Measurements from ENCODE around the gene DDI2.

Gene DDI2

GRCh38 chr1:15605398-15606383, 11.6 kb upstream of the DDI2 start:
- no peak for DNase-seq (ENCODE audit: low spot score)

- no peak for DNase-seq (ENCODE audit: low spot score)
Observed at GRCh38 chr1:15609631-15610030, 7.6 kb upstream of the DDI2 start.

GRCh38 chr1:15610167-15610566, 7.1 kb upstream of the DDI2 start:
- no peak for DNase-seq (ENCODE audit: low spot score)

- peak; percentile 32 for DNase-seq (ENCODE audit: low spot score)
Observed at GRCh38 chr1:15616373-15617172, 685 bp upstream of the DDI2 start.

GRCh38 chr1:15618077-15618654, 908 bp downstream of the DDI2 start:
- no peak for DNase-seq (ENCODE audit: low spot score)

GRCh38 chr1:15618655-15619525, 1.6 kb downstream of the DDI2 start:
- DNase-seq (ENCODE audit: low spot score), result no peak

GRCh38 chr1:15620155-15620545, 2.9 kb downstream of the DDI2 start:
- no peak for DNase-seq (ENCODE audit: low spot score)

GRCh38 chr1:15620902-15621682, 3.8 kb downstream of the DDI2 start:
- DNase-seq (ENCODE audit: low spot score), result no peak

GRCh38 chr1:15621975-15622374, 4.7 kb downstream of the DDI2 start:
- DNase-seq (ENCODE audit: low spot score), result no peak

- DNase-seq (ENCODE audit: low spot score), result no peak
Observed at GRCh38 chr1:15622712-15623373, 5.6 kb downstream of the DDI2 start.

- DNase-seq (ENCODE audit: low spot score), result no peak
Observed at GRCh38 chr1:15623435-15623834, 6.2 kb downstream of the DDI2 start.

GRCh38 chr1:15624133-15624714, 7.0 kb downstream of the DDI2 start:
- no peak for DNase-seq (ENCODE audit: low spot score)

- DNase-seq (ENCODE audit: low spot score), result no peak
Observed at GRCh38 chr1:15625056-15625917, 8.0 kb downstream of the DDI2 start.

GRCh38 chr1:15626269-15626950, 9.2 kb downstream of the DDI2 start:
- no peak for DNase-seq (ENCODE audit: low spot score)

GRCh38 chr1:15627343-15627988, 10.2 kb downstream of the DDI2 start:
- no peak for DNase-seq (ENCODE audit: low spot score)

GRCh38 chr1:15628003-15628402, 10.7 kb downstream of the DDI2 start:
- no peak for DNase-seq (ENCODE audit: low spot score)

- no peak for DNase-seq (ENCODE audit: low spot score)
Observed at GRCh38 chr1:15633756-15634420, 16.6 kb downstream of the DDI2 start.
